Esophagus mucosa (tissue), 1 donor: ENCODE measurements around the gene NT5C3B. TPM values are rescaled to one million over a fixed set of nuclear protein-coding genes. Genes with fewer than 3 reads are reported as not detected.
"Not testable (repeated sequence)": the region's sequence is repeated elsewhere in the genome, so short reads cannot be mapped to it uniquely, and the experiment has no call there.

ENCODE experiments used
- ATAC-seq: fragments of 200-7000 bp; cut with Tn5 transposase; one replicate; pipeline ENCODE4 v1.9.1; 2020
- total RNA-seq: library from RNA; stranded (reverse); gene quantifications from one replicate; pipeline ENCODE4 v1.2.4, GENCODE V29; 2023
- donor health status: DM: yes; HTN: yes; CAD: no.

The NT5C3B gene
- total RNA-seq, 1 donor from 2014 or later = 22.8 TPM

DNA sequence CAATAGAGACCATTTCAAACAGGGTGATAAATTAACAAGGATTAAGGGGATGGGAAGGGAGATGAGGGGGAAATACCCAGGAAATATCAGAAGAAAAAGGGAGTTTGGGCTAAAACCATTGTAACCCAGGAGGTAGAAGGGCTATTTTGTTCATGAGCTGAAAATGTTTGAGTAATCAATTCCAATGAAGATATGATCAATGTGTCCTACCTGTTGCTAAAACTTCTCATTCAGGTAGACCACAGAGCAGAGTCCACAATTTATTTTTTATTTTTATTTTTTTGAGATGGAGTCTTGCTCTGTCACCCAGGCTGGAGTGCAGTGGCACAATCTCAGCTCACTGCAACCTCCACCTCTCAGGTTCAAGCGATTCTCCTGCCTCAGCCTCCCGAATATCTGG is 3.4 kb upstream of the NT5C3B start:
- ATAC-seq = not testable (repeated sequence)

GRCh38 chr17:41837761-41838538 is 1.9 kb upstream of the NT5C3B start, which contains the start of gene KLHL10:
Gene KLHL10, plus strand, starts transcription at chr17:41837825. Its CDS starts 108 bp downstream, at chr17:41837933.
- no peak for ATAC-seq

GRCh38 chr17:41836550-41837196 is 641 bp upstream of the NT5C3B start:
- no peak for ATAC-seq

GRCh38 chr17:41835214-41835799 is 725 bp downstream of the NT5C3B start:
- ATAC-seq = peak; percentile 23

DNA sequence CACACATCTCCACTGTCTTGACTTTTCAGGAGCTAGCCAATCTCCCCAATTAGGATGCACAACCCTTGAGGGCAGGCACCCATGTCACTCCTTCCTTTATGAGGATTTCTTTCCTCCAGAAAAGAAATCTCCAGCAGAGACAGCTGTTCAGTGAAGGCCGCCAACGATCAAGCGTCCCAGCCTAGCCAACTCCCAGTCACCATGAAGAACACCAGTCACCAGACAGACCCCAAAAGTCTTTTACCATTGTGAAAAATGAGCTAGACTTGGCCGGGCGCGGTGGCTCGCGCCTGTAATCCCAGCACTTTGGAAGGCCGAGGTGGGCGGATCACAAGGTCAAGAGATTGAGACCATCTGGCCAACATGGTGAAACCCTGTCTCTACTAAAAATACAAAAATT is 6.1 kb downstream of the NT5C3B start:
- ATAC-seq = not testable (repeated sequence)

GRCh38 chr17:41825175-41825845 is 10.7 kb downstream of the NT5C3B start:
- ATAC-seq = no peak

DNA sequence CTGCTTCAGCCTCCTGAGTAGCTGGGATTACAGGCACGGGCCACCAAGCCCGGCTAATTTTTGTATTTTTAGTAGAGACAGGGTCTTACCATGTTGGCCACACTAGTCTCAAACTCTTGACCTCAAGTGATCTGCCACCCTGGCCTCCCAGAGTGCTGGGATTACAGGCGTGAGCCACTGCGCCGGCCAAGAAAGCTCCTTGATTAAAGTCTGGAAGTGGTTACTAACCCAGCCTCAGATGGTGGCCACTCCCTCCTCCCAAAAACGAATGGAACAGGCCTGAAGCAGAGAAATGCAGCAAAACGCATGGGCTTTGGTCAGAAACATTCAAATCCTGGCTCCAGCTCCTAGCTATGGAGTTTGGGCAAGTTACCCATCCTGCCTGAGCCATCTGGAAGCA is 11.9 kb downstream of the NT5C3B start:
- ATAC-seq = no peak

DNA sequence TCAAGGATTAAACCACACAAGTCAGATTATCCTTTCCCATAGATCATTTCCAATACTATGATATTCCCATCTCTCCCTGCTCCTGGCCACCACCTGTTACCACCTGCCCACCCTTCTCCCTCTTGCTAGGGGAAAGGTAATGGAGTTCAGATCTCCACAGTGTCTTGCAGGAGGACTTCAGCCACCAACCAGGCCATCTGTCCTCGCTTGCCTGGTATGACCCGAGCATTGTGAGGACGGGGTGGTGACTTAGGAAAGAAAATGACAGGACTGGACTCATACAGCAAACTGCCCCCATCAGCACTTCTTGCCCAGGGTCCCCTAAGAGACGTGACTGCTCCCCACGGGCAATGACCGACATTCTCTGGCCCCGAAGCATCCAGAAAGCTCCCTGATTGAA is 12.5 kb downstream of the NT5C3B start:
- ATAC-seq = no peak

DNA sequence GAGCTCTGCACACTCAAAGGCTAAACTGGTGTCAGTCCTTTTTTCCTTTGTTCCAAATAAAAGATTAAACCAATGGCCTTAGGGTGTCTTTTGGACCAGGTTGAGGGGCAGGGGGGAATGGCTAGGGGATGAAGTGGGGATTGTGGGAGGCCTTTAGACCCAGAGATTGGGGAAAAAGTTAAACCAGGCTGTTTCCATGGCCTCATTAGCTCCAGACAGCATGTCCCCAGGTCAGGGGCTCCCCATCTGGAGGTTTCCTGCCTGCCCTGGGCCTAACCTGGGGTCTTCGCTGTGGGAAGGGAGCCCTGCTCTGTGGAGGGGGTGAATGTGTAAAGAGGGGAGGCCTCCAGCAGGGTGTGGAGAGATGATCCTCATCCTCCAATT is 12.9 kb downstream of the NT5C3B start:
- no peak for ATAC-seq

DNA sequence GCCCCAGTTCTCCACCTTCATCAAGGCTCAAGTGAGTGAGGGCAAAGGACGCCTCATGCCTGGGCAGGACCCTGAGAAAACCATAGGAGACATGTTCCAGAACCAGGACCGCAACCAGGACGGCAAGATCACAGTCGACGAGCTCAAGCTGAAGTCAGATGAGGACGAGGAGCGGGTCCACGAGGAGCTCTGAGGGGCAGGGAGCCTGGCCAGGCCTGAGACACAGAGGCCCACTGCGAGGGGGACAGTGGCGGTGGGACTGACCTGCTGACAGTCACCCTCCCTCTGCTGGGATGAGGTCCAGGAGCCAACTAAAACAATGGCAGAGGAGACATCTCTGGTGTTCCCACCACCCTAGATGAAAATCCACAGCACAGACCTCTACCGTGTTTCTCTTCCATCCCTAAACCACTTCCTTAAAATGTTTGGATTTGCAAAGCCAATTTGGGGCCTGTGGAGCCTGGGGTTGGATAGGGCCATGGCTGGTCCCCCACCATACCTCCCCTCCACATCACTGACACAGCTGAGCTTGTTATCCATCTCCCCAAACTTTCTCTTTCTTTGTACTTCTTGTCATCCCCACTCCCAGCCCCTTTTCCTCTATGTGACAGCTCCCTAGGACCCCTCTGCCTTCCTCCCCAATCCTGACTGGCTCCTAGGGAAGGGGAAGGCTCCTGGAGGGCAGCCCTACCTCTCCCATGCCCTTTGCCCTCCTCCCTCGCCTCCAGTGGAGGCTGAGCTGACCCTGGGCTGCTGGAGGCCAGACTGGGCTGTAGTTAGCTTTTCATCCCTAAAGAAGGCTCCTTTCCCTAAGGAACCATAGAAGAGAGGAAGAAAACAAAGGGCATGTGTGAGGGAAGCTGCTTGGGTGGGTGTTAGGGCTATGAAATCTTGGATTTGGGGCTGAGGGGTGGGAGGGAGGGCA is 13.6 kb downstream of the NT5C3B start:
- no peak for ATAC-seq

DNA sequence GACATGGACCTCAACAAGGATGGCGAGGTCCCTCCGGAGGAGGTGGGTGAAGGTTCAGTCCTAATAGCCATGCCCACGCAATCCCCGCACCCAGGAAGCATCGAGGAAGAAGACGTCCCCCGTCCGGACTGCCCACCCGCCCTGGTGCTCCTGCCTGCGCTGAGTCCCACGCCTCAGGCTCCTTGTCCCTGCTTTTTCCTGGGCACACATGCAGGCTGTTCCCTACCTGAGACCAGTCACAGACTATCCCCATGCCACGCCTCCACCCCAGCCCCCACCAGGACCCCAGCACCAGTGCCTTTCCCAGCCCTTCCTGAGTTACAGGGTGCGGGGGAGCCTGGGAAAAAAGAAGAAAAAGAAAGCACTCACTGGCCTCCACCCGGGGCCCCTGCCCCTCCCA is 14.3 kb downstream of the NT5C3B start:
- ATAC-seq = no peak

GRCh38 chr17:41818024-41818423 is 18.0 kb downstream of the NT5C3B start:
- no peak for ATAC-seq

- ATAC-seq = no peak
These were observed 19.3 kb downstream of the NT5C3B start for GRCh38 chr17:41816637-41817320.

- ATAC-seq = no peak
These were observed 21.8 kb downstream of the NT5C3B start for GRCh38 chr17:41814195-41814594.

GRCh38 chr17:41813699-41814124 is 22.3 kb downstream of the NT5C3B start:
- no peak for ATAC-seq

DNA sequence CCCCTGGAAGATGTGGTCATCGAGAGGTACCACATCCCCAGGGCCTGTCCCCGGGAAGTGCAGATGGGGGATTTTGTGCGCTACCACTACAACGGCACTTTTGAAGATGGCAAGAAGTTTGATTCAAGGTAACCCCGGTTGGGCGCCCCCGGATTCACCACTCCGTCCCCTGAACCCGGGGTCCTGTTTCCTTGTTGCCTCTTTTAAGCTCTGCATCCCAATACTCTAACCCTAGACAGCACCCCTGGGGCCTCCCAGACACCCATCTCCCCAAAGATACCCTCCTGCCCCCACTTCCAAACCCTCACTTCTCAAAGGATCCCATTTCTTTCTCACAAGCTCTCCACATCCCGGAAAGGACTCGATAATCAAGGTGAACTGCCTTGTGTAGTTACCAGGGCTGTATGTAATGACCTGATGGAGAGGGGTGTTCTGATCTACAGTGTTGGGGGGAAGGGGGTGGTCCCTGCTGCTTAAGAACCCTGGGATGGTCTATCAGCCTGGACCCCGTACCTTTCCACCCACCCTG is 22.8 kb downstream of the NT5C3B start:
- no peak for ATAC-seq

- ATAC-seq = no peak
These were observed 23.5 kb downstream of the NT5C3B start, which contains the start of gene FKBP10 for GRCh38 chr17:41812381-41813151. Gene FKBP10, plus strand, starts transcription at chr17:41813004. Its CDS starts 31 bp downstream, at chr17:41813035.

- ATAC-seq = peak; percentile 80
These were observed 24.3 kb downstream of the NT5C3B start, which contains the start of gene P3H4 for GRCh38 chr17:41811549-41812380. Gene P3H4, minus strand, starts transcription at chr17:41811949. Its CDS starts 34 bp downstream, at chr17:41811915.
